NOMO-1 treated with dmso at 0.1 percent for 144 hours (cell line): ENCODE measurements around the gene OR12D1.
"Not testable (repeated sequence)": the region's sequence is repeated elsewhere in the genome, so short reads cannot be mapped to it uniquely, and the experiment has no call there.

Experiments used
- DNase-seq: peaks from one replicate; lab custom pipeline; 2025; ENCODE audit not compliant: unreplicated experiment; lab: John Stamatoyannopoulos, UW

The OR12D1 gene

DNA sequence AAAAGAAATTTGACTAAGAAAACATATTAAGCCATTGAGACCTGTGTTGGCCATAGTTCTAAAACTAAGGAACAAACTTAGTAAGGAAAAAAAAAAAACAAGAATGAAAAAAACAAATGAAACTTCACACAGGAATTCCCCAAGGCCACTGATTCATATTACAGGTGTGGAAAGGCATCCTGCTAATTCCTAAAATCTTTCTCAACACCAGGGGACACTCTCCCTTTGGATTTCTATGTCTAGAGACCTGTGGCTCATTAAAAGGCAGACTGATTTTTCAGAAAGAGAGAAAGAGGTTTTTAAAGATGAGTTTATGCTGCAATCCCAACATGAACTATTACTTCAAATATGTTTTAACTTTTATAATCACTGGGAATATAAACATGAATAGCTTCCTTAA lies at the start of gene OR12D1:
Gene OR12D1 (plus strand): TSS at position 341 of the 400 bp plus-strand sequence.
- no peak for DNase-seq

DNA sequence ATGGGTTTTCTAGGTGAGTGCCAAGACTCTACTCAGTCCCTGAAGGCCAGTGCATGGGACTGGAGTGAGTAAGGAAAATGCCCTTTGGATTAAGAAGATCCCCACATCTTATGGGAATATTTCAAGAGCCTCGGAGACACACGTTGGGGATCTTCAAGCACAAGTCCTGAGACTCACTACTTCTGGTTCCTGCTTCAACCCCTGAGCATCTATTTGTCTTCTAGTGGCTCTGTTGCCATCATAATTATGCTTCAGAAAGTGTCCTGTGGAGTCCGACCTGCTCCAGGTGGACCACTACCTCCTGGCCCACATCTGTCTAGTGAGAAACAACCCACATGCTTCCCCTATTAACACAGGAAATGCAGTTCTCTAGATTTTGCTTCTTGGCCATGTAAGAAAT lies 46.0 kb upstream of the OR12D1 start, which contains the start of gene OR5V1:
Gene OR5V1 (minus strand): TSS at position 101 of the 400 bp plus-strand sequence. CDS start 12,670 bp downstream, outside the sequence.
- DNase-seq: no peak

DNA sequence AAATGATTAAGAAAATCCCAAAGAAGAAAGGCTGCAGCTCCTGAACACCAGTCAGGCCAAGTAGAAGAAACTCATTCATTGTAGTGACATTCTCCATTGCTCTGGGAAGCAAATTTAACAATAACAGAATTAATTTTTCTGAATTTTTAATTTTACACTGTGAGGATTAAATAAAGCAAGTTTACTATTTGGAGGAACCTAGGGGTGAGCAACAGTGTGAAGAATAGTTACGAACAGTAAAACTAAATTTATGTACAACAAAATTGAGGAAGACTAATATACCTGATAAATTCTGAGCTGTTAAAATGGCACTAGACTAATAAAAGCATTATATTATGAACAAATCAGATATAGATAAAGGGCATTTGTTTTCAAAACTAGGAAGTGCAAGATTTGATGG lies 39.5 kb upstream of the OR12D1 start, which contains the start of gene OR12D3:
Gene OR12D3 (minus strand): TSS at position 101 of the 400 bp plus-strand sequence. CDS start 4 bp downstream, at position 97.
- DNase-seq: no peak

DNA sequence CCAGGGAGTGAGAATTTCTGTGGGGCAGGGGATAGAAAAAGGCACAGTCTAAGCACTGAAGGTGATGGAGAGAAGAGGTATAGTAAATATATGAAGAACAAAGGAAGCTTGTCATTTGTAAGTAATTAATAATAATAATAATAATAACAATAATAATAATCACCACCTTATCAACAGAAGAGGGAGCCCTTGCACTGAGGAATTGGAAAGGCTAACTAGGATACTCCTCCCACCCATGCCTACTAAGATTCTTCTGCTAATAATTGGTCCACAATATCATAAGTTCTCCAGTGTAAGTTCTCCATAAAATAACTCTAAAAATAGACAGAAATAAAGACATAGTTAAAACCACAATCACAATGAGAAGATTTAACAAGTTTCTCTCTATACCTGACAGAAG lies 38.7 kb upstream of the OR12D1 start:
- no peak for DNase-seq

DNA sequence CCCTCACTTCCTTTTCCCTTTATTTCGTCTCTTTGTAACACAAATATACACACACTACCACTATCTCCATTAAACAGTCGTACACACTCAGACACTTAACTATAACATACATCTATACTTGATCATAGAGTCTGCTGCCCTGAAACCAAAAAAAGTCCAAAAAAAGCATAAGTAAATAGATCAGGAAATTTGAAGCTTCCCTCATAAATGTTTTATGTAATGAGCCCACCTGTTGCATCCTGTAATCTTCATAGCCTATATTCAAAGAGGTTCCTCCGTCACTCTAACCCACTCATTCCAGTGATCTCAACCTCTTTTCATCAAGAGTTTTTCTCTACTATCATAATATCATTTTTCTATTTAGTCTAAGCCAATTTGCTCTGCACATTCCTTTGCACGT lies 26.2 kb upstream of the OR12D1 start:
- DNase-seq: no peak

DNA sequence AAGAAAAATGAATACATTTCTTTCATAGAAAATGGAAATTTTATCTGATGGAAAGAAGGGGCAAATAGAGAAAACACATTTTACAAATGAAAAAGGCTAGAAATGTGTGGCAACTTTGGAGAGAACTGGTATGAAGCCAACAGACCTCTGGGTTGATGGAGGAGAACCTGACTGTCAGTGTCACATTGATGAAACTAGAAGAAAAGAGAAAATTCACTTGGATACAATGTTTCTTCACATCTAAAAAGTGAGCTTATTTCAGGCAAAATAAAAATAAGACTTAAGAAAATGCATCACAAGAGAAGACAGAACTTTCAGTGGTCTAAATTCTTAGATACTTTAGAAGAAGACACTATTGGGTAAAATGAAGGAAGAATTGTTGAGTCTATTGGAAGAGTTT lies 19.4 kb upstream of the OR12D1 start, which contains the start of gene OR12D2:
Gene OR12D2 (plus strand): TSS at position 301 of the 400 bp plus-strand sequence. CDS start 1,069 bp downstream, outside the sequence.
- no peak for DNase-seq

DNA sequence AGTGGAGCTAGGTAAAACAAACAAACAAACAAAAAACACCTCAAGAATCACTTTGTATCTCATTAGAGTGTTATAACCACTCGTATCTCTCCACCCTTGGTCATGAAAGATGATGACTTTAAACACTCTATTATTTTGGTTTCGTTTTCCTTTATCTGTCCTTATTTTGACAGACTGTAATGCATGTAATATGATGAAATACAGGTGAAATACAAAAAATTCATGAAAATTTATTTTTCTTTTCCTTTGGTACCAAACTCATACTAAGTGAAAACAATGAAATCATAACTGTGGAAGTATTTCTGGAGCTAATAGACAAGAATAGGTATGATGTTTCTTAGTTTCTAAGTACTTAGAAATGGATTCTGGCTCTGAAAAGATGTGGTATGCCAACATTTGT lies 15.2 kb upstream of the OR12D1 start:
- DNase-seq: no peak

DNA sequence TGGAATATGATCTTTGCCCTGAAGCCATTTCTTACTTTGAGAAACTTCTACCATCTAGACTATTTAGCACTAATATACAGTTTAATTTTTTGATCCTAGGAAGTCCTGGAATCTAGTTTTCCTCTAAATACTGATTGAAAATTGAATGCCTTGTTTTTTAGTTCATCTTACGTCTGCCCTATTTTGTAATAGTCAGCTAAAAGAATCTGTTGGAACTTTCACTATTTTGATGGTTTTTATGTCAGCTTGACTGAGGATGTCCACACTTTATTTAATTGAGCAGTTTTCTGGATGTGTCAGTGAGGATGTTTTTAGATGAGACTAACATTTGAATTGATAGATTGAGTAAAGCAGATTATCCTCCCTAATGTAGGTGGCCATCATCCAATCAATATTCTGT lies 10.9 kb upstream of the OR12D1 start:
- no peak for DNase-seq

DNA sequence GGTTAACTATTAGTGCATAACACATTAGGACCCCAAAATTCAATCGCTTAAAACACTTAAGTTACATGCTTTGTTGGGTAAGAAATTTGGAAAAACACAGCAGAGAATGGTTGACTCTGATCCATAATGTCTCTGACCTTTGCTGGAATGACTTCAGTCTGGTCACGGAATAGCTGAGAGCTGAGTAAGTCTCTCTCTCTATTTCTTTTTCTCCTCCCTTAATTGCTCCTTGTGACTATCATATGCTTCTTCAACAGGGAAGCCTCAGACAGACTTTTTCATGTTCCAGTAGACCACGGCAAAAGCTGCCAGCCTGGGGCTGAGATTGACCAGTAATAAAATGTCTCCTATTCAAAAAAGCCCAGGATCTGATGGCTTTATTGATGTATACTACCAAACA lies 4.8 kb downstream of the OR12D1 start:
- DNase-seq: no peak

DNA sequence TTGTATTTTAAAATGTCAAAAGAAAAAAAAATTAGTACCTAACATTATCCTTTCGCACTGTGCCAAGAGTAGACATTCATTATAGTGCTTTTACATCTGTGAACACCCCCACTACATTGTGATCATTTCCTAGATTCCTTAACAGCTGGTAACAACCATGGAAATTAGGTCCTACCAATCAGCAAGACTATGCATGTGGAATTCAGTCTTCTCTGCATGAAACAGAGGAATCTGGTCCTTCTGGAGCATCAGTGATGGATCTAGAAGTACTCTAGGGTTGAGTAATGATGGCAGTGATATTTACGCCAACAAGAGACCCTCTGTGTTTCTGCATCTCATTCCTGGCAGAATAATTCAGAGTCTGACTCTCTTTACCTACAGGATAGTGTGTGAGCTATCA lies 9.4 kb downstream of the OR12D1 start:
- DNase-seq: no peak

DNA sequence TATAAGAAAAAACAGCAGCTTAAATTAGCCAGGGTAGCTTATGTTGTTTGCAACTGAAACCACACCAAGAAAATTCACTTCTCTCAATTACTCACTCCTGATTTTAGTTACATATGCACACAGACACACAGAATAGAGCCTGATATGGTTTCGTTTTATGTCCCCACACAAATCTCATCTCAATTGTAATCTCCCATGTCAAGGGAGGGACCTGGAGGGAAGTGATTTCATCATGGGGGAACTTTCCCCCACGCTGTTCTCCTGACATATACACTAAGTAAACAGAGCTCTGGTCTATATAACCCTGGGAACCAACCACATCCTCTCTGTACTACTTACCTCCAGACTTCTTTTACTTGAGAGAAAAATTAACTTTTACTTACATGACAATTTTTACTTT lies 9.8 kb downstream of the OR12D1 start:
- no peak for DNase-seq

DNA sequence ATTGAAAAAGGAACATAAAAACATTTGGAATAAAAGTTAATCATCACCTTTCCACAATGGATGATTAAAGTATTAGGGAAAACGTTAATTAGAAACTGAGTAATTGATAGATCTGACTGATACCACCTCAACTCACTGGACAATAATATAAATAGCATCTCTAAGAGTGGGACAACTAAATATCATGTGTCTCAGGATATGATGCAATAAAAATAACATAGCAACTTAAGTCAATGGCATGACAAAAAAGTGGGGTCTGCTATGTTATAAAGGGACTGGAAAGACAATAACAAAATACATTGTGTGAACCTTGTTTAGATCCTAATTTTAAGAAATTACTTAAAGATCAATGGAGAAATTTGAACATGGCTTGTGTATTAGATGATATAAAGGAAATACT lies 10.3 kb downstream of the OR12D1 start:
- no peak for DNase-seq

DNA sequence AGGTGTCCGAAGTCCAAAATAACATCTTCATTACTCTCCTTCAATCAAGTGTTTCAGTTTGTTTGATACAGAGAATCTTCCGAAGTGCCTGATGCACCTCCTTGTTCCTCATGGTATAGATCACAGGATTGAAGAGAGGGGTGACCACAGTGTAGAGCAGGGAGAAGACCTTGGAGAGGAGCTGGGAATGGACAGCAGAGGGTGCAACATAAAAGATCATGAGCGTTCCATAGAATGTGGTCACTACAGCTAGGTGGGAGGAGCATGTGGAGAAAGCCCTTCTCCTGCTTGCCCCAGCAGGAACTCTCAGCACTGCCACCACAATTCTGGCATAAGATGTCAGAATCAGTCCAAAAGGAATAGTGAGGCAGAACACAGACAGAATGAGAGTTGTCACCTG lies 11.9 kb downstream of the OR12D1 start:
- DNase-seq: no peak

DNA sequence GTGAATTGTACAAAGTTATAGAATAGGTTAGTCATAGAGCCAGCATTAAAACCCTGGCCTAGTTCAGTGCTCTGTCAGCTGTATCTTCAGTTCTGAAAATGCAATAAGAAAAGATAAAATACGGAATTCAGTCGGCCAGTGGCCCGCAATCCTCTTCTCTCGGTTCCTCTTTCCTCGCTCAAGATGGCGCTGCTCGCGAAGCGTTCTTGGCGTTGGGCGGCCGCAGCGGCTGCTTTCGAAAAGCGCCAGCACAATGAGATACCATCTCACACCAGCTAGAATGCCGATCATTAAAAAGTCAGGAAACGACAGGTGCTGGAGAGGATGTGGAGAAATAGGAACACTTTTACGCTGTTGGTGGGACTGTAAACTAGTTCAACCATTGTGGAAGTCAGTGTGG lies 22.0 kb downstream of the OR12D1 start:
- not testable (repeated sequence) for DNase-seq

DNA sequence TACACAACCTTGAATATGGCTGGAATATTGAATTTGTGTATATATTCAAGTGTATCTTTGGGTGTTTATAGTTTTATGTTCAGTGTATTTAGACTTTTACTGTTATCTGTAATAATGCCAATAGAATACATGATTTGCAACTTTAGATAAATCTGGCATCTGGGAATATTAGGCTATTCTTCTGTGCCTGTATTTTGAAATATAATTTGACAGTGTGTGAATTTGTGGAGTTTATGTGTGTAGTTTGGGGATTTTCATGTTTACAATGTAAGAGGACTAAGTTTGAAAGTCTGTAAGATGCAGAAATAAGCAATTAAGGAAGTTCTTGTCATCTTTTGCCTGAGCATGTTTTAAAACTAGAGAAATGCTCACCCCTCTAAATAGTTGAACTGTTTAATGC lies 24.3 kb downstream of the OR12D1 start, which contains the start of gene OR10C1:
Gene OR10C1 (plus strand): TSS at position 301 of the 400 bp plus-strand sequence. CDS start 710 bp downstream, outside the sequence.
- DNase-seq: no peak

DNA sequence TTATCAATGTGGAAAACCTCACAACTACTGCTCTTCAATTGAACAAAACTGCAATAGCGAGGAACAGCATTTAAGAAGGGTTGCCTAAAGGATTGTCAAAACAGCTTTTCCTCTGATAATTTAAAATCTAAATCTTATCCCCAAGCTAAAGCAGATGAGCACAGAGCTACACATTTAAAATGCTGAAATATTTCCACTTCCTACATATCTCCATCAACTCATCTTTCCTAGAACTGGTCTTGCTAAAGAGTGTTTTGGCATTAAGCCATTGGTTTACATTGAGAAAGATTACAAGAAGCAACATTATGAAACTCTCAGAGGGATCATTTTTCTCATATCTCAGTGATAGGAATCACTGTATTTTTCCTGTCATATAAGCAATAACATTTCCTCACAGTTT lies 28.0 kb downstream of the OR12D1 start:
- no peak for DNase-seq

DNA sequence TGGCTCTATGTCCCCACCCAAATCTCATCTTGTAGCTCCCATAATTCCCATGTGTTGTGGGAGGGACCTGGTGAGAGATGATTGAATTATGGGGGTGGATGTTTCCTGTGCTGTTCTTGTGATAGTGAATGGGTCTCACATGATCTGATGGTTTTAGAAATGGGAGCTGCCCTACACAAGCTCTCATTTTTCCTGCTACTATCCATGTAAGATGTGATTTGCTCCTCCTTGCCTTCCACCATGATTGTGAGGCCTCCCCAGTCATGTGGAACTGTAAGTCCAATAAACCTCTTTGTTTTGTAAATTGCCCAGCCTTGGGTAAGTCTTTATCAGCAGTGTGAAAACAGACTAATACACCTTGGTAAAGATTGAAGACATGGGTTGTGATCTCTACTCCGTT lies 29.3 kb downstream of the OR12D1 start:
- DNase-seq: not testable (repeated sequence)

DNA sequence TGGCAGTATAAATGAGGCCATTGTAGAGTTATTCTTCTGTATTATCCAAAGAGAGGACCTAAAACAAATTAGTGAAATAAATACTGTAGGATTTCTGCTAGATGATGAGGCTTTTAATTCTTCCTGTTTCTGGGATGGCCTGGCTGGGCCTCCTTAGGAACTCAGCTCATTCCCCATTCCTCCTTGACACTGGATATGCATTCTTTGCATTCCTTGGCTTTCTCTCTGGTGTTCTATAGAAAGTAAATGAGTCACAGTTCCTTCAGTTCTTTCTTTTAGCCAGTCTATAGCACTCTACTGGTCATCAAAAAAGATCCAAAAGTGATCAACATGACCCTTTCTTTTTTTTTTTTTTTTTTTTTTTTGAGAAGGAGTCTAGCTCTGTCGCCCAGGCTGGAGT lies 32.9 kb downstream of the OR12D1 start:
- no peak for DNase-seq

DNA sequence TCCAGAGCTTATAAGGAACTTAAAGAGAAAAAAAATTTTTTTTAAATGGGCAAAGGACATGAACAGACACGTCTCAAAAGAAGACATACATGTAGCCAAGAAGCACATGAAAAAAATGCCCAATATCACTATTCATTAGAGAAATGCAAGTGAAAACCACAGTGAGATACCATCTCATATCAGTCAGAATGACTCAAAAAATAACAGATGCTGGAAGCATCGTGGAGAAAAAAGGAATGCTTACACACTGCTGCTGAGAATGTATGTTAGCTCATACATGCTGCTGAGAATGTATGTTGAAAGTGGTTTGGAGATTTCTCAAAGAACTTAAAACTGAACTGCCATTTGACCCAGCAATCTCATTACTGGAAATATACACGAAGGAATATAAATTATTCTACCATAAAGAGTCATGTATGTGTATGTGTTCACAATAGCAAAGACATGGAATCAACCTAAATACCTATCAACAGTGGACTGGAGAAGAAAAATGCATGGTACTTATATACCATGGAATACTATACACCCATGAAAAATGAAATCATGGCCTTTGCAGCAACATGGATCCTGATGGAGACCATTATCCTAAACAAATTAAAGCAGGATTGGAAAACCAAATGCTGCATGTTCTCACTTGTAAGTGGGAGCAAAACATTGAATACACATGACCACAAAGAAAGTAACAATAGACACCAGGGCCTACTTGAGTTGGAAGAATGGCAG lies 36.9 kb downstream of the OR12D1 start:
- DNase-seq: no peak

DNA sequence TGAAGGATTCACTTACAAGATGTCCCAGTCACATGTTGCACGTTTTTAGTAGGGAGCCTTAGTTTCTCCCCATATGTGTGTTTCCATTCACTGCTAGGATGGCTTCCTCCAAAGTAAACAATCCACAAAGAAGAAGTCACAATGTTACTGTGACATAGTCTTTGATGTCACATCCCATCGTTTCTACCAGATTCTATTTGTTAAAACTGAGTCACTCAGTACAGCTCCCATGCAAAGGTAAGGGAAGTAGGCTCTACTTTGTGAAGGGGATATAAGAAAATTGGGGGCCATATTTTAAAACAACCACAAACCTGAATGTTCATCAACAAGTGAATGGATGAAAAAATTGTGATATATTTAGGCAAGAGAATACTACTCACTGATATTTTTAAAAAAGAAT lies 42.2 kb downstream of the OR12D1 start, which contains the start of the genes OR11A1 and OR2H1:
Gene OR11A1 (minus strand): TSS at position 101 of the 400 bp plus-strand sequence. CDS start 29,430 bp downstream, outside the sequence.
Gene OR2H1 (plus strand): TSS at position 185 of the 400 bp plus-strand sequence. CDS start 4,615 bp downstream, outside the sequence.
- DNase-seq: no peak

DNA sequence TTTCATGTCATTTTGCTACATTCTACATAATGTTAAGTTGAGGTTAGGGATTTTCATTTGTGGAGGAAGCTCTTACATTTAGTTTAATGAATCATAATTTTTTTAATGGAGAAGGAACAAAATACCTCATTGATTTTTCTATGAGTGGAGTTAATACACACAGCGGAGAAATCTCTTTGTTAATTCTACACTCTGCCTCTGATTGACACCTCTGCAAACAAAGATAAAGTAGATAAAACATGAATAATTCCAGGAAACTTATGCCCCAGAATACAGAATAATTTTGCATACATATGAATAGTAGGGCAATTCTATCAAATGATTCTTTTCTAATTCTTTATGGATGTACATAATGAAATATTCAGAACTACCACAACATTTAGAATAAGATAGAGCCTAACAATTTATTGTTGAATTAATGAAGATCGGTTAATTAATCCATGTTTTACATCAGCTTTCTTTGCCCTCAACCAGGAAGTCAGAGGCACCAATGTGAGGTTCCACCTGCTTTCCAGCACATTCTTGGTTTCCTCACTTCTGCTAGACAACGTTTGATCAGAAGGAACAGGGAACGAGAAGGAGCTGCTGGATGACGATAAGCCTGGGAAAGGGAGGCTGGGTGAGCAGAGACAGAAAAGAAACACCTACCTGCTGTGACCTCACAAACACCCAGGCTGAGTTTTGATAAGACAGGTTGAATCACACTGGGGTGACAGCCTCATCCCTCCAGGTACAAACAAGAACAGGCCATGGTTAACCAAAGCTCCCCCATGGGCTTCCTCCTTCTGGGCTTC lies 46.5 kb downstream of the OR12D1 start:
- no peak for DNase-seq

DNA sequence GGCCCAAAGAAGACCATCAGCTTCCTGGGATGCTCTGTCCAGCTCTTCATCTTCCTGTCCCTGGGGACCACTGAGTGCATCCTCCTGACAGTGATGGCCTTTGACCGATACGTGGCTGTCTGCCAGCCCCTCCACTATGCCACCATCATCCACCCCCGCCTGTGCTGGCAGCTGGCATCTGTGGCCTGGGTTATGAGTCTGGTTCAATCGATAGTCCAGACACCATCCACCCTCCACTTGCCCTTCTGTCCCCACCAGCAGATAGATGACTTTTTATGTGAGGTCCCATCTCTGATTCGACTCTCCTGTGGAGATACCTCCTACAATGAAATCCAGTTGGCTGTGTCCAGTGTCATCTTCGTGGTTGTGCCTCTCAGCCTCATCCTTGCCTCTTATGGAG lies 47.3 kb downstream of the OR12D1 start:
- no peak for DNase-seq
